ENCODE results near the gene RIN3.

- no peak for TF ChIP-seq EZH2 (IDR thresholded peaks at IDR 0.05; ENCODE audit: borderline replicate concordance, low read depth, low read length, poor library complexity, severe bottlenecking)
- TF ChIP-seq, protein P1, sequence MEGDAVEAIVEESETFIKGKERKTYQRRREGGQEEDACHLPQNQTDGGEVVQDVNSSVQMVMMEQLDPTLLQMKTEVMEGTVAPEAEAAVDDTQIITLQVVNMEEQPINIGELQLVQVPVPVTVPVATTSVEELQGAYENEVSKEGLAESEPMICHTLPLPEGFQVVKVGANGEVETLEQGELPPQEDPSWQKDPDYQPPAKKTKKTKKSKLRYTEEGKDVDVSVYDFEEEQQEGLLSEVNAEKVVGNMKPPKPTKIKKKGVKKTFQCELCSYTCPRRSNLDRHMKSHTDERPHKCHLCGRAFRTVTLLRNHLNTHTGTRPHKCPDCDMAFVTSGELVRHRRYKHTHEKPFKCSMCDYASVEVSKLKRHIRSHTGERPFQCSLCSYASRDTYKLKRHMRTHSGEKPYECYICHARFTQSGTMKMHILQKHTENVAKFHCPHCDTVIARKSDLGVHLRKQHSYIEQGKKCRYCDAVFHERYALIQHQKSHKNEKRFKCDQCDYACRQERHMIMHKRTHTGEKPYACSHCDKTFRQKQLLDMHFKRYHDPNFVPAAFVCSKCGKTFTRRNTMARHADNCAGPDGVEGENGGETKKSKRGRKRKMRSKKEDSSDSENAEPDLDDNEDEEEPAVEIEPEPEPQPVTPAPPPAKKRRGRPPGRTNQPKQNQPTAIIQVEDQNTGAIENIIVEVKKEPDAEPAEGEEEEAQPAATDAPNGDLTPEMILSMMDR (conservative IDR thresholded peaks at IDR 0.05; ENCODE audit: low read depth, low read length), result no peak
Observed at GRCh38 chr14:92573761-92574498, 60.3 kb downstream of the RIN3 start.
